SU-DHL-6 (cell line): ENCODE measurements around the gene FAM53B.

ENCODE experiments used
- H2AFZ ChIP-seq: fragments of 200-600 bp; sonication (generic); 2 replicates; pipeline ENCODE4 v1.6.1; 2014; ENCODE audit warnings: low read depth, mild to moderate bottlenecking, moderate library complexity, mixed read lengths, antibody characterized with exemption, low read length; ENCODE audit not compliant: severe bottlenecking
- H3F3A ChIP-seq: fragments of 200-600 bp; shearing (Covaris generic); 2 replicates; pipeline ENCODE4 v1.6.0; 2016; ENCODE audit warnings: antibody characterized with exemption, mild to moderate bottlenecking; ENCODE audit not compliant: insufficient read depth
- H3K27ac ChIP-seq: fragments of 200-600 bp; sonication (generic); 2 replicates; pipeline ENCODE4 v1.5.1; 2016; ENCODE audit warnings: low read depth, mild to moderate bottlenecking, low read length, moderate library complexity, mixed read lengths
- H3K27me3 ChIP-seq: fragments of 200-600 bp; sonication (generic), shearing (Covaris generic); 2 replicates; pipeline ENCODE4 v1.6.0; 2014; ENCODE audit warnings: mild to moderate bottlenecking, low read length
- H3K36me3 ChIP-seq: fragments of 200-600 bp; sonication (generic); 2 replicates; pipeline ENCODE4 v1.6.1; 2014; ENCODE audit warnings: mild to moderate bottlenecking, low read length, mixed read lengths
- H3K4me2 ChIP-seq: fragments of 300-600, 200-600 bp; shearing (Covaris generic), sonication (generic); 2 replicates; pipeline ENCODE4 v1.6.0; 2014; ENCODE audit warnings: low read length, low read depth, mild to moderate bottlenecking; ENCODE audit not compliant: poor library complexity, severe bottlenecking
- H3K4me3 ChIP-seq: fragments of 200-600 bp; sonication (generic); 2 replicates; pipeline ENCODE4 v1.5.1; 2014; ENCODE audit warnings: antibody characterized with exemption, low read length, mild to moderate bottlenecking, mixed read lengths; ENCODE audit not compliant: insufficient read depth, poor library complexity, severe bottlenecking
- H3K79me2 ChIP-seq: fragments of 200-600 bp; sonication (generic); 2 replicates; pipeline ENCODE4 v1.6.1; 2014; ENCODE audit warnings: mild to moderate bottlenecking, low read length, moderate library complexity; ENCODE audit not compliant: insufficient read depth
- H3K9ac ChIP-seq: fragments of 200-600 bp; sonication (generic); 2 replicates; pipeline ENCODE4 v1.7.0; 2014; ENCODE audit warnings: mild to moderate bottlenecking, low read length
- H3K9me2 ChIP-seq: fragments of 200-600 bp; sonication (generic); replicated peaks from 2 replicates; pipeline ENCODE4 v1.6.1; 2014; ENCODE audit warnings: low read length; ENCODE audit not compliant: insufficient read depth
- H3K9me3 ChIP-seq: fragments of 200-600 bp; sonication (generic); 2 replicates; pipeline ENCODE4 v1.6.1; 2014; ENCODE audit warnings: low read length, mixed read lengths; ENCODE audit not compliant: insufficient read depth
- H4K20me1 ChIP-seq: fragments of 200-600 bp; sonication (generic); 2 replicates; pipeline ENCODE4 v1.6.1; 2014; ENCODE audit warnings: low read depth, mild to moderate bottlenecking, antibody characterized with exemption, low read length, moderate library complexity, mixed read lengths
- EZH2phosphoT487 ChIP-seq: fragments of 200-600 bp; sonication (generic), shearing (Covaris generic); conservative IDR thresholded peaks from 2 replicates; pipeline ENCODE4 v1.6.1; 2018; ENCODE audit warnings: mild to moderate bottlenecking, antibody characterized with exemption, low read length, moderate library complexity, mixed read lengths
- TF ChIP-seq, protein P1 (sequence below): fragments of 200-600 bp; sonication (generic); IDR thresholded peaks from one replicate; pipeline ENCODE4 v1.5.1; 2017; ENCODE audit warnings: antibody characterized with exemption, mild to moderate bottlenecking, low read length, moderate library complexity; ENCODE audit not compliant: insufficient read depth, poor library complexity, severe bottlenecking

The FAM53B gene

DNA sequence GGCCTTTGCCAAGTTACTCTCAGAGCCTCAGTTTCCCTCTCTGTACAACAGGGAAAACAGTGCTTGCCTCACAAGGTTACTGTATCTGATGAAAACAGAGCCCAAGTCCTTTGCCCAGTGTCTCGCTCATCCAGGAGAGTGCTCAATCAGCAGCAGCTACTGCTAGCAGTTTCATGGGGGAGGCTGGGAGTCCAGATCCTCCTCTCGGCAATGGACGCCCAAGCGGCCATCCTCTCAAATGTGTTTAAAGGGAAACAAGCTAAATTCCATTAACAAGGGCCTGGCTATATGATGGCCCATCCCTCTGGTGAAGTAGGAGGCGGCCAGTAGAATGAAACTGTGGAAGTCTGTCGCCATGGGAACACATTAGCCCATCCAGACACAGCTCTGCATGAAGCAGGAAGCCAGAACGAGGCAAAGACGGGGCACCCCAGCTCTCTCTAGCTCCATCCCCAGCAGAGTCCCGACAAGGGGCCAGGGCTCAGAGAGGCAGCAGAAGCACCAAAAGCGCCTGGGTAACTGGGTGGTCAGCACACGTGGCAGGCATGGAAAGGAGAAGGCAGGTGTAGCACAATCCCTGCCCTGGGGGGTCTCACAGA lies 35.2 kb downstream of the FAM53B start:
- Histone ChIP-seq H3K27me3 (no peaks in the 10 kb centered on the region), H3F3A (no peaks in the 10 kb centered on the region), H3K9me2 (no peaks in the 10 kb centered on the region), H3K9me3 (no peaks in the 10 kb centered on the region), H3K4me3 (no peak overlapping the region), H3K4me2 (no peak overlapping the region), H3K79me2 (peaks cover 100% of the 10 kb centered on the region), H2AFZ (no peak overlapping the region), H3K9ac (no peak overlapping the region), H3K36me3 (no peaks in the 10 kb centered on the region), H3K27ac (no peak overlapping the region), H4K20me1 (peaks cover 56% of the 10 kb centered on the region)
- TF ChIP-seq EZH2phosphoT487, result no peak
- TF ChIP-seq, protein P1, sequence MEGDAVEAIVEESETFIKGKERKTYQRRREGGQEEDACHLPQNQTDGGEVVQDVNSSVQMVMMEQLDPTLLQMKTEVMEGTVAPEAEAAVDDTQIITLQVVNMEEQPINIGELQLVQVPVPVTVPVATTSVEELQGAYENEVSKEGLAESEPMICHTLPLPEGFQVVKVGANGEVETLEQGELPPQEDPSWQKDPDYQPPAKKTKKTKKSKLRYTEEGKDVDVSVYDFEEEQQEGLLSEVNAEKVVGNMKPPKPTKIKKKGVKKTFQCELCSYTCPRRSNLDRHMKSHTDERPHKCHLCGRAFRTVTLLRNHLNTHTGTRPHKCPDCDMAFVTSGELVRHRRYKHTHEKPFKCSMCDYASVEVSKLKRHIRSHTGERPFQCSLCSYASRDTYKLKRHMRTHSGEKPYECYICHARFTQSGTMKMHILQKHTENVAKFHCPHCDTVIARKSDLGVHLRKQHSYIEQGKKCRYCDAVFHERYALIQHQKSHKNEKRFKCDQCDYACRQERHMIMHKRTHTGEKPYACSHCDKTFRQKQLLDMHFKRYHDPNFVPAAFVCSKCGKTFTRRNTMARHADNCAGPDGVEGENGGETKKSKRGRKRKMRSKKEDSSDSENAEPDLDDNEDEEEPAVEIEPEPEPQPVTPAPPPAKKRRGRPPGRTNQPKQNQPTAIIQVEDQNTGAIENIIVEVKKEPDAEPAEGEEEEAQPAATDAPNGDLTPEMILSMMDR, result no peak

DNA sequence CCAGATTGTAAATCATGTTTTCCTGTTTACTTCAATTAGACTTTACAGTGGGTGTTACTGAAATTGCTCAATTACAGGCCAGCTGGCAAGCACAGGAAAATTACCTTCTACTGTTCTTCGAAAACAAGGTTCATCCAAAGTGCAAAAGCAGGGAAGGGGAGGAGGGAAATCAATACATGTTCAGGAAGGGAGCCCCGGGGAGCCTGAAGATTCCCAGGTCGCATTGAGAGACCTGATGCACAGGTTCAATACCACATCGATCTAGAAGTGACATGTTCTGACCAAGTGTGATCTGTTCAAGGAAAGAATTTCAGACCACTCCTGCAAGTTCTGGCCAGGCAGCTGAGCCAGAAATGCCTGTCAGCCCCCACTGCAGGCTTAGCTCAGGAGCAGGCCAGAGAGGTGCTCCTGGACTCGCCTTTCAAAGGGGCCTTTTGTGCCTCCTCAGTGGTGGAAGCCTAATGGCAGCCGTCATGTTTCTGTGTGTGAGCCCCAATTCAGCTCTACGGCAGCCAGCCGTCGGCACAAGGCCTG lies 35.9 kb downstream of the FAM53B start:
- Histone ChIP-seq H3F3A (no peaks in the 10 kb centered on the region), H3K9me2 (no peaks in the 10 kb centered on the region), H3K4me3 (no peak overlapping the region), H3K4me2 (no peak overlapping the region), H3K27ac (no peak overlapping the region), H3K27me3 (no peaks in the 10 kb centered on the region), H2AFZ (no peak overlapping the region), H3K9ac (no peak overlapping the region), H4K20me1 (peaks cover 51% of the 10 kb centered on the region), H3K36me3 (0 out of 2 replicates have a peak, but pooled peaks cover 3% of the 10 kb centered on the region), H3K9me3 (no peaks in the 10 kb centered on the region), H3K79me2 (peaks cover 100% of the 10 kb centered on the region)
- TF ChIP-seq, protein P1, result no peak

DNA sequence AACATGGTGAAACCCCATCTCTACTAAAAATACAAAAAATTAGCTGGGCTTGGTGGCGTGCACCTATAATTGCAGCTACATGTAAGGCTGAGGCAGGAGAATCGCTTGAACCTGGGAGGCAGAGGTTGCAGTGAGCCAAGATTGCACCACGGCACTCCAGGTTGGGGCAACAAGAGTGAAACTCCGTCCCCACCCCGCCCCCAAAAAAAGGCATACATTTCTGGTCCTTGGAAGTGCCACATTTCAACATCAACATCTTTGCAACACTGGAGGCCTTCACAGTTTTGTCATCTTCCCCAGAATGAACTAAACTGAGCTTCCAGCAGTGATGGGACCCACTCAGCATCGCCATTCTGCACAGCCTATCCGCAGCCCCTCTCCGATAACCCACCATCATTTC lies 36.6 kb downstream of the FAM53B start:
- no peak overlapping the region for H3K9ac ChIP-seq
- H3K9me3 ChIP-seq, result no peaks in the 10 kb centered on the region
- no peaks in the 10 kb centered on the region for H3F3A ChIP-seq
- H3K27me3 ChIP-seq, result no peaks in the 10 kb centered on the region
- TF ChIP-seq, protein P1, result no peak
- TF ChIP-seq EZH2phosphoT487, result no peak
- no peak overlapping the region for H3K4me2 ChIP-seq
- no peak overlapping the region for H3K4me3 ChIP-seq
- no peak overlapping the region for H3K27ac ChIP-seq
- H2AFZ ChIP-seq, result no peak overlapping the region
- H3K36me3 ChIP-seq, result 0 out of 2 replicates have a peak, but pooled peaks cover 3% of the 10 kb centered on the region
- H4K20me1 ChIP-seq, result peaks cover 48% of the 10 kb centered on the region
- no peaks in the 10 kb centered on the region for H3K9me2 ChIP-seq
- peaks cover 99% of the 10 kb centered on the region for H3K79me2 ChIP-seq
